HepG2 (cell line): ENCODE data around the gene RPL27A. TPM values are rescaled to one million over a fixed set of nuclear protein-coding genes. Genes with fewer than 3 reads are reported as not detected.

Experiments used
- CENPX ChIP-seq: sonication (generic); formaldehyde crosslinking; IDR thresholded peaks from 2 replicates; pipeline ENCODE4 v1.9.0; 2021; ENCODE audit warnings: mild to moderate bottlenecking, missing genetic modification reagents, moderate library complexity
- FOXA3 ChIP-seq: IDR thresholded peaks from 2 replicates; pipeline ENCODE4 v1.6.1; 2016; ENCODE audit warnings: missing genetic modification reagents, missing compliant biosample characterization
- HOXA7 ChIP-seq: sonication (generic); formaldehyde crosslinking; IDR thresholded peaks from 2 replicates; pipeline ENCODE4 v1.8.1; 2022; ENCODE audit warnings: mild to moderate bottlenecking, missing genetic modification reagents, moderate library complexity
- IRF9 ChIP-seq: sonication (generic); formaldehyde crosslinking; IDR thresholded peaks from 2 replicates; pipeline ENCODE4 v1.8.0; 2022; ENCODE audit warnings: missing genetic modification reagents, mild to moderate bottlenecking, borderline replicate concordance
- LRRFIP1 ChIP-seq: sonication (generic); formaldehyde crosslinking; conservative IDR thresholded peaks from 2 replicates; pipeline ENCODE4 v1.4.0; 2020; ENCODE audit warnings: missing genetic modification reagents
- NFRKB ChIP-seq: fragments of 450-650 bp; IDR thresholded peaks from 2 replicates; pipeline ENCODE4 v1.6.1; 2017
- NR2C2 ChIP-seq: sonication (generic); formaldehyde crosslinking; IDR thresholded peaks from 2 replicates; pipeline ENCODE4 v1.4.0; 2020; ENCODE audit warnings: missing genetic modification reagents, mild to moderate bottlenecking, moderate library complexity, borderline replicate concordance
- RNF2 ChIP-seq: fragments of 450-650 bp; conservative IDR thresholded peaks from 2 replicates; pipeline ENCODE4 v1.6.1; 2016; ENCODE audit warnings: low read depth
- SETDB1 ChIP-seq: sonication (generic); formaldehyde crosslinking; IDR thresholded peaks from 2 replicates; pipeline ENCODE4 v1.5.1; 2020; ENCODE audit warnings: missing genetic modification reagents, mild to moderate bottlenecking, borderline replicate concordance
- SRSF1 ChIP-seq: fragments of 200-400 bp; formaldehyde crosslinking; optimal IDR thresholded peaks from 2 replicates; pipeline ENCODE3; 2017; ENCODE audit warnings: mild to moderate bottlenecking, low read depth, low read length, moderate library complexity
- TIGD3 ChIP-seq: sonication (generic); formaldehyde crosslinking; IDR thresholded peaks from 2 replicates; pipeline ENCODE4 v1.5.1; 2020; ENCODE audit warnings: mild to moderate bottlenecking, missing genetic modification reagents, borderline replicate concordance
- TOPORS ChIP-seq: sonication (generic); formaldehyde crosslinking; IDR thresholded peaks from 2 replicates; pipeline ENCODE4 v1.8.0; 2023; ENCODE audit warnings: mild to moderate bottlenecking, missing genetic modification reagents
- ZBTB33 ChIP-seq: sonication (generic); formaldehyde crosslinking; IDR thresholded peaks from 2 replicates; pipeline ENCODE4 v1.4.0; 2020; ENCODE audit warnings: missing genetic modification reagents
- ZBTB39 ChIP-seq: sonication (generic); formaldehyde crosslinking; IDR thresholded peaks from 2 replicates; pipeline ENCODE4 v1.5.0; 2020; ENCODE audit warnings: missing genetic modification reagents
- ZFP91 ChIP-seq: sonication (generic); formaldehyde crosslinking; IDR thresholded peaks from 2 replicates; pipeline ENCODE4 v1.9.0; 2022; ENCODE audit warnings: missing genetic modification reagents, mild to moderate bottlenecking, borderline replicate concordance
- ZKSCAN5 ChIP-seq: sonication (generic); formaldehyde crosslinking; IDR thresholded peaks from 2 replicates; pipeline ENCODE4 v1.5.1; 2020; ENCODE audit warnings: mild to moderate bottlenecking, missing genetic modification reagents
- ZNF550 ChIP-seq: sonication (generic); formaldehyde crosslinking; IDR thresholded peaks from 2 replicates; pipeline ENCODE4 v1.4.0; 2020; ENCODE audit warnings: mild to moderate bottlenecking, missing genetic modification reagents, borderline replicate concordance
- ZNF570 ChIP-seq: sonication (generic); formaldehyde crosslinking; IDR thresholded peaks from 2 replicates; pipeline ENCODE4 v1.4.0; 2020; ENCODE audit warnings: mild to moderate bottlenecking, missing genetic modification reagents, borderline replicate concordance
- ZNF782 ChIP-seq: sonication (generic); formaldehyde crosslinking; IDR thresholded peaks from 2 replicates; pipeline ENCODE4 v1.4.0; 2020; ENCODE audit warnings: missing genetic modification reagents, mild to moderate bottlenecking, borderline replicate concordance
- polyA plus RNA-seq, 8 experiments: library from polyadenylated mRNA; depleted of rRNA in 3 of 8; stranded (reverse) in 7 of 8; unstranded in 1 of 8; fragments of >200 nt; fragmentation: Illumina TruSeq in 4 of 8; extraction: Trizol in 4 of 8; gene quantifications; 2 replicates each; pipeline versions ENCODE4 v1.2.1 to v1.2.3, GENCODE V29; 2011 to 2016; ENCODE audit warnings: low read depth in 4 of 8, missing spikeins in 1 of 8, mixed read lengths in 1 of 8; ENCODE audit not compliant: insufficient read depth in 1 of 8
- total RNA-seq, 5 experiments: library from RNA; depleted of rRNA; stranded (reverse); fragments of >200 nt; fragmentation: Illumina TruSeq; extraction: Trizol; gene quantifications; 2 replicates each; pipeline ENCODE4 v1.2.3, GENCODE V29; 2016; ENCODE audit warnings: low read depth in 1 of 5

RPL27A gene
- total and polyA plus RNA-seq, 2 of the 13 experiments (the other 11 are each of a cell fraction or from before 2014, with no cell fraction given), result 1,531 to 2,153 TPM

DNA sequence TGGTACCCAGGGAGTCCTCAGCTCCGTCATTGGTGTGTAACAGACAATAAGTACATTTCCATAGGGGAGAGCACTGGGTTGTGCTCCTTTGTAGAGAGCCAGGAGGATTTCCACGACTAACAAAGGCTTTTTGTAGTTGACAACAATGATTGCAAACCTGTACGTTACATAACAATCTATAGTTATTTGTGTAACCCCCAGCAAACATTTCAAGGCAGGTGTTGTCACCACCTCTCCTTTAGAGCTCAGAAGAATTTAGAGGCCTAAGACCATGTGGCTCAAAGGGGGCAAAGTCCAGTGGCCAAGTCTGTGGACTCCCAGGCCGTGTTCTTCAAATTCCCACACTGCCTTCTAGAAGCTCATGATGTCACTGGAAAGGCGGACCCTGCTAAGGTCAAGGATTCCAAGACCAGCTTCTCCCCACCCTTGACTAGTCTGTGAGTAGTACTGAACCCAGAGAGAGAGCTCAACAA is 15.8 kb downstream of the RPL27A start (continued):
- TF ChIP-seq ZFP91 (no peak), NFRKB (no peak), ZNF782 (CRISPR knock-in tag) (no peak), FOXA3 (CRISPR knock-in tag) (peak; percentile 26; the same call in 1 of the 2 replicates), ZNF570 (no peak), ZBTB33 (CRISPR knock-in tag) (no peak), SRSF1 (no peak), SETDB1 (no peak), IRF9 (CRISPR knock-in tag) (no peak), ZKSCAN5 (CRISPR knock-in tag) (no peak), ZNF550 (no peak), ZBTB39 (CRISPR knock-in tag) (no peak), LRRFIP1 (CRISPR knock-in tag) (no peak), TIGD3 (CRISPR knock-in tag) (no peak), CENPX (CRISPR knock-in tag) (no peak), RNF2 (no peak), NR2C2 (CRISPR knock-in tag) (0 out of 2 replicates have a peak, but pooled peaks have one; percentile 12), HOXA7 (CRISPR knock-in tag) (no peak), TOPORS (CRISPR knock-in tag) (no peak)
